Panc1 (cell line): ENCODE results near the gene ERCC3. TPM values are rescaled to one million over a fixed set of nuclear protein-coding genes. Genes with fewer than 3 reads are reported as not detected.

Source experiments
- ATAC-seq: fragments of 200-7000 bp; cut with Tn5 transposase; 2 replicates; pipeline ENCODE4 v1.9.1; 2020; ENCODE audit warnings: mild to moderate bottlenecking, moderate library complexity
- BruUV-seq: library from RNA; stranded (reverse); fragments of 400-500 nt; replicated peaks from 2 replicates; lab custom pipeline; 2021; lab: Mats Ljungman, UMichigan
- CTCF ChIA-PET: fragments of 300-600 bp; sonication (Branson Sonifier 250); formaldehyde crosslinking; loops from one replicate; lab custom pipeline; 2022; ENCODE audit warnings: antibody characterized with exemption; lab: Charles Lee
- POLR2A ChIA-PET: fragments of 300-600 bp; sonication (Branson Sonifier 250); formaldehyde crosslinking; loops from one replicate; lab custom pipeline; 2022; ENCODE audit warnings: antibody characterized with exemption; lab: Charles Lee
- DNase-seq: peaks from one replicate; pipeline ENCODE4 v3.0.0-alpha.2; 2010; ENCODE audit warnings: low read depth, low spot score
- H3K27ac ChIP-seq: 2 replicates; pipeline ENCODE4 v1.5.1; 2011; ENCODE audit warnings: mild to moderate bottlenecking, low read length, inconsistent platforms
- H3K27me3 ChIP-seq: fragments of 200-500 bp; sonication (Bioruptor generic); 2 replicates; pipeline ENCODE4 v1.6.0; 2014; ENCODE audit warnings: low read length, inconsistent platforms; ENCODE audit not compliant: control insufficient read depth, insufficient read depth
- H3K36me3 ChIP-seq: fragments of 200-500 bp; sonication (Bioruptor generic); 2 replicates; pipeline ENCODE4 v1.5.1; 2014; ENCODE audit warnings: inconsistent platforms, mild to moderate bottlenecking, low read length, moderate library complexity; ENCODE audit not compliant: control insufficient read depth, insufficient read depth
- H3K4me1 ChIP-seq: 2 replicates; pipeline ENCODE4 v1.5.1; 2011; ENCODE audit warnings: inconsistent platforms, mild to moderate bottlenecking, low read length, moderate library complexity; ENCODE audit not compliant: control insufficient read depth, insufficient read depth
- H3K4me3 ChIP-seq, 2 experiments: 2 replicates each; pipeline ENCODE4 v1.5.1; 2011 to 2012; ENCODE audit warnings: low read depth in 2 of 2, low read length in 2 of 2, mild to moderate bottlenecking in 2 of 2, inconsistent platforms in 1 of 2, moderate library complexity in 1 of 2
- H3K9me3 ChIP-seq: fragments of 200-500 bp; sonication (Bioruptor generic); 2 replicates; pipeline ENCODE4 v1.5.1; 2014; ENCODE audit warnings: low read depth, mild to moderate bottlenecking, inconsistent platforms, low read length, moderate library complexity; ENCODE audit not compliant: control insufficient read depth, insufficient read depth
- CTCF ChIP-seq: fragments of 450-650 bp; IDR thresholded peaks from 2 replicates; pipeline ENCODE4 v1.5.1; 2017; ENCODE audit warnings: mild to moderate bottlenecking
- POLR2AphosphoS5 ChIP-seq: IDR thresholded peaks from 2 replicates; pipeline ENCODE4 v1.6.1; 2012; ENCODE audit warnings: mild to moderate bottlenecking, low read depth, low read length, moderate library complexity
- SIN3A ChIP-seq: IDR thresholded peaks from 2 replicates; pipeline ENCODE4 v1.6.1; 2012; ENCODE audit warnings: low read depth, mild to moderate bottlenecking, low read length, moderate library complexity, borderline replicate concordance; ENCODE audit not compliant: insufficient read depth
- TCF7L2 ChIP-seq: IDR thresholded peaks from 2 replicates; pipeline ENCODE4 v1.6.1; 2011; ENCODE audit warnings: mild to moderate bottlenecking, low read depth, low read length, inconsistent platforms
- in situ Hi-C: cut with HindIII; loops from 2 replicates; pipeline ENCODE4 v1.10.0; 2016; ENCODE audit warnings: low sequenced_read_pairs, low pct_unique_long_range_greater_than_20kb
- intact Hi-C: fragments of 100-400 bp; cut with micrococcal nuclease; formaldehyde crosslinking; loops from one replicate; pipeline ENCODE4 v1.10.0; 2022; ENCODE audit not compliant: unreplicated experiment
- total RNA-seq: library from RNA; stranded (reverse); gene quantifications from one replicate; pipeline ENCODE4 v1.2.1, GENCODE V29; 2021; ENCODE audit not compliant: unreplicated experiment
- TF ChIP-seq, protein P1 (sequence below), 2 experiments: IDR thresholded peaks; 2 replicates each; pipeline ENCODE4 v1.6.1; 2011 to 2012; ENCODE audit warnings: low read depth in 2 of 2, control low read depth in 1 of 2, low read length in 1 of 2, mild to moderate bottlenecking in 1 of 2, moderate library complexity in 1 of 2; ENCODE audit not compliant: insufficient read depth in 1 of 2

ERCC3 gene
- total RNA-seq, 1 experiment from 2014 or later, result 38.0 TPM

GRCh38 chr2:127219171-127220070 is 74.5 kb downstream of the ERCC3 start:
- Histone ChIP-seq H3K27ac (peak overlapping the region; percentile 90), H3K36me3 (no peaks in the 10 kb centered on the region), H3K4me3 (peak overlapping the region; percentile 61 to 74), H3K27me3 (no peaks in the 10 kb centered on the region), H3K4me1 (peaks cover 17% of the 10 kb centered on the region), H3K9me3 (peaks cover 6% of the 10 kb centered on the region; the same call in 1 of the 2 replicates)
- ATAC-seq (peak; percentile 43), DNase-seq (no peak)
- POLR2A ChIA-PET, result interaction anchor here (0.7 kb wide), 1 partner anchor 531 kb away, joined by 5 read pairs; no protein-coding TSS in a partner anchor
- no TSS peak for BruUV-seq
- TF ChIP-seq, protein P1, sequence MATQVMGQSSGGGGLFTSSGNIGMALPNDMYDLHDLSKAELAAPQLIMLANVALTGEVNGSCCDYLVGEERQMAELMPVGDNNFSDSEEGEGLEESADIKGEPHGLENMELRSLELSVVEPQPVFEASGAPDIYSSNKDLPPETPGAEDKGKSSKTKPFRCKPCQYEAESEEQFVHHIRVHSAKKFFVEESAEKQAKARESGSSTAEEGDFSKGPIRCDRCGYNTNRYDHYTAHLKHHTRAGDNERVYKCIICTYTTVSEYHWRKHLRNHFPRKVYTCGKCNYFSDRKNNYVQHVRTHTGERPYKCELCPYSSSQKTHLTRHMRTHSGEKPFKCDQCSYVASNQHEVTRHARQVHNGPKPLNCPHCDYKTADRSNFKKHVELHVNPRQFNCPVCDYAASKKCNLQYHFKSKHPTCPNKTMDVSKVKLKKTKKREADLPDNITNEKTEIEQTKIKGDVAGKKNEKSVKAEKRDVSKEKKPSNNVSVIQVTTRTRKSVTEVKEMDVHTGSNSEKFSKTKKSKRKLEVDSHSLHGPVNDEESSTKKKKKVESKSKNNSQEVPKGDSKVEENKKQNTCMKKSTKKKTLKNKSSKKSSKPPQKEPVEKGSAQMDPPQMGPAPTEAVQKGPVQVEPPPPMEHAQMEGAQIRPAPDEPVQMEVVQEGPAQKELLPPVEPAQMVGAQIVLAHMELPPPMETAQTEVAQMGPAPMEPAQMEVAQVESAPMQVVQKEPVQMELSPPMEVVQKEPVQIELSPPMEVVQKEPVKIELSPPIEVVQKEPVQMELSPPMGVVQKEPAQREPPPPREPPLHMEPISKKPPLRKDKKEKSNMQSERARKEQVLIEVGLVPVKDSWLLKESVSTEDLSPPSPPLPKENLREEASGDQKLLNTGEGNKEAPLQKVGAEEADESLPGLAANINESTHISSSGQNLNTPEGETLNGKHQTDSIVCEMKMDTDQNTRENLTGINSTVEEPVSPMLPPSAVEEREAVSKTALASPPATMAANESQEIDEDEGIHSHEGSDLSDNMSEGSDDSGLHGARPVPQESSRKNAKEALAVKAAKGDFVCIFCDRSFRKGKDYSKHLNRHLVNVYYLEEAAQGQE (IDR thresholded peaks at IDR 0.05; ENCODE audit: insufficient read depth in 1 of 2, low read depth in 2 of 2, low read length in 1 of 2), result no peak
- TF ChIP-seq CTCF, result no peak
- TF ChIP-seq TCF7L2, result no peak
- 0 out of 2 replicates have a peak, but pooled peaks have one; percentile 22 for TF ChIP-seq SIN3A
- no peak; the same call in 1 of the 2 replicates for TF ChIP-seq POLR2AphosphoS5
- CTCF ChIA-PET, result no interaction called here
- intact Hi-C loops, result no loop called here
- in situ Hi-C loops, result no loop called here

DNA sequence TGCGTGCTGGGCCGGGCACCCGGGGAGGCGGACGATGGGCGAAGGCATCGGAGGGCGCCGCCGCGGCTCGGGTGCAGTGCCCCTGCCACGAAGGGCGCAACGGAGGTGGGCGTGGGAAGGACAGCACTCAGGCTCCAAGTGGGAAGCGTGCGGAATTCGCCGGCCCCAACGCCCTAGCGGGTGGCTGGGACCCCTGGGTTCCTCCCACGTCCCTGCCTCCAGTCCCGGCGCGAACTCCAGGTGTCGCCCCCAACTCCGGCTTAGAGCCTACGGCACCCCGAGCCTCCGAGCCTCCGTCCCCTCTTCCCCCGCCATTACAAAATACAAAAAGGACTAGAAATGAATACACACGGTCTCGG is 75.2 kb downstream of the ERCC3 start:
- BruUV-seq, result no TSS peak
- intact Hi-C loops, result no loop called here
- Histone ChIP-seq H3K4me3 (peak overlapping the region; percentile 61 to 74), H3K27ac (peak overlapping the region; percentile 90), H3K36me3 (no peaks in the 10 kb centered on the region), H3K27me3 (no peaks in the 10 kb centered on the region), H3K4me1 (peaks cover 17% of the 10 kb centered on the region), H3K9me3 (peaks cover 6% of the 10 kb centered on the region; the same call in 1 of the 2 replicates)
- ATAC-seq (peak; percentile 57), DNase-seq (no peak)
- no peak; the same call in 1 of the 2 replicates for TF ChIP-seq CTCF
- TF ChIP-seq SIN3A, result peak; percentile 52; the same call in 1 of the 2 replicates
- TF ChIP-seq, protein P1 (IDR thresholded peaks at IDR 0.05; ENCODE audit: insufficient read depth in 1 of 2, low read depth in 2 of 2, low read length in 1 of 2), result 0 out of 4 replicates have a peak, but pooled peaks of 1 of the 2 experiments have one; percentile 26
- ChIA-PET CTCF (no interaction called here), POLR2A (no interaction called here)
- in situ Hi-C loops, result no loop called here
